NCI-H748 (cell line): ENCODE measurements around the gene GSDME.
A peak's percentile ranks its signal among the peaks of the same experiment; 100 is the strongest.
"Not testable (repeated sequence)": the region's sequence is repeated elsewhere in the genome, so short reads cannot be mapped to it uniquely, and the experiment has no call there.

Experiments
- DNase-seq: peaks from one replicate; lab custom pipeline; 2025; ENCODE audit not compliant: unreplicated experiment; lab: John Stamatoyannopoulos, UW

The GSDME gene

GRCh38 chr7:24757353-24758275 lies at the start of gene GSDME:
TSS of gene GSDME (minus strand) at chr7:24757464. CDS start at chr7:24749774, 7,690 bp downstream.
- peak; percentile 59 for DNase-seq

DNA sequence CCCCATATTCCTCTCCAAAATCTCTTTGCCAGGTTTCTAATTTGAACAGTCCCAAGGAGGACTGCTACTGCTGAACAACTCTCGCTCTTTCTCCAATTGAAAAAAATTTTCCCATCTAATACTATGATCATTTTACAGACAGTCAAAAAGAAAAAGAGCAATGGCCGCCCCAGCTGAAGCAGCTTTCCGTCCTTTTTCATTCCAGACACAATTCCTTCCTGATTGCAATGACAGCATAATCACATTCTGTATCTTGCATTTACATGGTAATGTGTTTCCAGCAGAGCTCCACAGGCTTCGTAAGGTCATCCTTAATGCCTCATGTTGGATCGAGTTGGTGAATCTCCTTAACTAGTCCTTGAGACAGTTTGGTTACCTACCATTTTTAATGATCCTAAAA lies 45.0 kb upstream of the GSDME start:
- no peak for DNase-seq

- DNase-seq: no peak
These were observed 44.6 kb upstream of the GSDME start for GRCh38 chr7:24801883-24802282.

DNA sequence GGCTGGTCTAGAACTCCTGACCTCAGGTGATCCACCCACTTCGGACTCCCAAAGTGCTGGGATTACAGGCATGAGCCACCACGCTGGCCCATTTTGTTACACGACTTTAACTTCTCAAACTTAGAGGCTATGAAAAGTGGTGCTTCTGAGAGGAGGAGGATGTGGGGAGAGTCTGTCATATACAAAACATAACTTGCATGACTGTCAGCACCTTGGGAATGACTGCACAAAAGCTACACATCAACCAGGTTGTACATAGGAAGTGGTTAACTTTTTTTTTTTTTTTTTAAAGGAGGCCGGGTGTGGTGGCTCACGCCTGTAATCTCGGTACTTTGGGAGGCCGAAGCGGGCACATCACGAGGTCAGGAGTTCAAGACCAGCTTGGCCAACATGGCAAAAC lies 43.4 kb upstream of the GSDME start:
- DNase-seq: no peak

- DNase-seq: no peak
These were observed 42.8 kb upstream of the GSDME start for GRCh38 chr7:24800073-24800472.

- DNase-seq: no peak
These were observed 42.2 kb upstream of the GSDME start for GRCh38 chr7:24799506-24799905.

- DNase-seq: no peak
These were observed 41.0 kb upstream of the GSDME start for GRCh38 chr7:24798261-24798660.

DNA sequence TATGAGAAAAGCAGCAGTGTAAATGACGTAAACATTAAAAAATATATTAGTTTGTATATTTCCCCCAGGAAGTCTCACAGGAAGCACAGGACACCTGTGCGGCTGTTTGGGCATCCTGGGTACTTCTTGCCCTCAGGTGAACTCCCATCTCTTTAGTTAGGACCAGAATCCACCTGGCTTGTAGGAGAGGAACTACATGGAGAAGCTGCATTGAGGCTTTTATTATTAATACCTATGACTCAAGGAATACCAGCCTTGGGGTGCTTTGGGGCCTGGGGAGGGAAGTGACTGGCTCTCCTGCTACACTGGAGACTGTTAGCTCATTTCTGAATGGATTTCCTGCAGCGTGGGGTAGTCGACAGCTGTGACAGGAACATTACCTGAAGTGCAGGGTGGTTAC lies 40.0 kb upstream of the GSDME start:
- DNase-seq: no peak

DNA sequence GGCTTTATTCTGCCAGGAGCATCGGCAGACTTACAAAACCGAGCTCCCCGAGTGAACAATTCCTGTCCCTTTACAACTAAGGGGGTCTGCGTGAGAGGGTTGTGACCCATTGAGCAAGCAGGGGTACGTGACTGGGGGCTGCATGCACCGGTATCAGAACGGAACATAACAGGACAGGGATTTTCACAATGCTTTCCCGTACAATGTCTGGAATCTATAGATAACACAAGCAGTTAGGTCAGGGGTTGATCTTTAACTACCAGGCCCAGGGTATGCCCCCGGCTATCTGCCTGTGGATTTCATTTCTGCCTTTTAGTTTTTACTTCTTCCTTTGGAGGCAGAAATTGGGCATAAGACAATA lies 38.1 kb upstream of the GSDME start:
- no peak for DNase-seq

GRCh38 chr7:24794751-24795406 lies 37.6 kb upstream of the GSDME start:
- not testable (repeated sequence) for DNase-seq

- DNase-seq: peak; percentile 61
These were observed 36.9 kb upstream of the GSDME start for GRCh38 chr7:24793982-24794648.

DNA sequence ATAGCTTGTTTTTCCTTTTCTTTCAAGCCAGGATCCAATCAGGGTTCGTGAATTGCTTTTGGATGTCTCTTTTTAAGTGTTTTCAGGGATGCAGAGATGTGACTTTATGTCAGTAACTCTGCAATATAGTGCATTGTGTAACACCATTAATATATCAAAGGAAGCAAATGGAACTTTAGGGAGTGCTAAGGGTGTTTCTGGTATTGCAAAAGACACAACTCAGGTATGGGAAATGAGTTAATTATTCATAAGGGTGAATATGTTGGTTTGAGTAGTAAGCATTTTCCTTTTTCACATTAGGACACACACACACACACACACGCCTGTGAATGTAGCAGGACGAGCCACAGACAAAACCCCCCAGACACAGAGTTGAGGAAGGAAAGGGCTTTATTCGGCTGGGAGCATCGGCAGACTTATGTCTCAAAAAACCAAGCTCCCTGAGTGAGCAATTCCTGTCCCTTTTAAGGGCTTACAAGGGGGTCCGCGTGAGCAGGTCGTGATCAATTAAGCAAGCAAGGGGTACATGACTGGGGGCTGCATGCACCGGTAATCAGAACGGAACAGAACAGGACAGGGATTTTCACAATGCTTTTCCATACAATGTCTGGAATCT lies 31.8 kb upstream of the GSDME start:
- no peak for DNase-seq

GRCh38 chr7:24788075-24788474 lies 30.8 kb upstream of the GSDME start:
- DNase-seq: no peak

DNA sequence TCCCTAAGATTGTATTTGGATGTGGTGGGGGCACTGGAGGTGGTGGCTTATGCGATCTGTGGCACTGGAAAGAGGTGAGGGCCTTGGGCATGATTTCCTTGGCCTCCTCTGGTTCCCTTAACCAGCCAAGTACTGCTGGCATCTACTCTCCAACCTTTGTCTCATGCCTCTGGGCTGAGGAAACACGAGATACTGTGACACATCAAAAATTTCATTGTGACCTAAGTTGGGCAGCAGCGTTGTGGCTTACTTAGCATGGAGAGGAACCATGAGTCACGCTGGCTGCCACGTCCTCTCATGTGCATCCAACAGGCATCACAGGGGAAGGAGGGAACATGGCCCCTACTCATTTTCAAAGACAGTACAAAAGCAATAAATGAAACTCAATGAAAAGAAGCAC lies 29.7 kb upstream of the GSDME start:
- DNase-seq: no peak

DNA sequence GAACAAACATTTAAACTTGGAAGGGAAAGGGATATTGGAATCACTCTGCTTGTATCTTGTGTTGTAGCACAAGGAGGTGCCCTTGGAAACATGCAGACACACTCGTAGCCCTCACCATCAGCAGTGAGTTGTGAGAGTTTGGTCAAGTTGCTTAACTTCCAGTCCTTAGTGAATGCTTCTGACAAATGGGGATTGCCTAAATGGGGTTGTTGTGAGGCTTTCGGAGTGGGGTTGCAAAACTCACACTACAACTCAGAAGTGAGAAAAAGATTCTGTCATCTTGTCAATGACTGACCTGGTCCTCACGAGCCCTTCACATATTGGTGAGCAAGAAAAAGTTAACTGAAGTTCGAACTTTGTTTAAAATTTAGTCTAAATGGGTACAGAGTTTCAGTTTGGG lies 29.0 kb upstream of the GSDME start:
- no peak for DNase-seq

- DNase-seq: no peak
These were observed 27.0 kb upstream of the GSDME start for GRCh38 chr7:24784277-24784676.

GRCh38 chr7:24783698-24784097 lies 26.4 kb upstream of the GSDME start:
- DNase-seq: no peak

- DNase-seq: no peak
These were observed 23.8 kb upstream of the GSDME start for GRCh38 chr7:24781106-24781505.

- DNase-seq: no peak
These were observed 22.0 kb upstream of the GSDME start for GRCh38 chr7:24779283-24779655.

GRCh38 chr7:24778543-24779282 lies 21.4 kb upstream of the GSDME start:
- no peak for DNase-seq

DNA sequence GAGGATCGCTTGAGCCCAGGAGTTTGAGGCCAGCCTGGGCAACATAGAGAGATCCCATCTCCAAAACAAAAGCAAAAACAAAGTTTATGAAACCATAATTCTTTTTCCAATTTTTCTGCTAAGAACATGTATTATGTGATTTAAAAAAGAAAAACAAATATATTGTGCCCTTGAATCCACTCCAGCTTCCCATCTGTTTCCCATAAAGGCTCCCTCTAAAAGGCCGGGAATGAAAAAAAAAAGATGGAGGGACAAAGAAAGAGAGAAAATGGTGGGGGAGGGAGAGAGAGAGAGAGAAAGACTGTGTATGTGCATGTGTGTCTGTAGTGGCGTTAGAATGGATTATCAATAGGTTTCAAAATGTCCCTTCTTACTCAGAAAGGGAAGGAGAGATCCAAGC lies 20.5 kb upstream of the GSDME start:
- no peak for DNase-seq
